ENCODE data around the gene MCM10. TPM values are rescaled to one million over a fixed set of nuclear protein-coding genes. Genes with fewer than 3 reads are reported as not detected.

The MCM10 gene
- polyA plus RNA-seq, 1 experiment = 2.3 TPM

GRCh38 chr10:13195016-13195415 lies 33.7 kb downstream of the MCM10 start:
- no peak for TF ChIP-seq CTCF (IDR thresholded peaks at IDR 0.05; ENCODE audit: insufficient read depth, low read depth, low read length)
- H3K36me3 ChIP-seq (ENCODE audit: control insufficient read depth, insufficient read depth, low read length) = no peaks in the 10 kb centered on the region
- ChIA-PET POLR2A (no interaction called here), CTCF (interaction anchor here (0.6 to 1.4 kb wide), 5 partner anchors 9 to 107 kb away, joined by 3 to 5 read pairs (median 4); no protein-coding TSS in a partner anchor)
- H3K27me3 ChIP-seq (ENCODE audit: control insufficient read depth, insufficient read depth, low read length) = no peaks in the 10 kb centered on the region
- DNase-seq (ENCODE audit: low read depth) = no peak
- no peak overlapping the region for H3K4me3 ChIP-seq (ENCODE audit: low read depth, low read length)

GRCh38 chr10:13201132-13201531 lies 39.8 kb downstream of the MCM10 start:
- CTCF ChIA-PET = no interaction called here
- TF ChIP-seq CTCF (IDR thresholded peaks at IDR 0.05; ENCODE audit: insufficient read depth, low read depth, low read length) = no peak

GRCh38 chr10:13206091-13206490 lies 44.7 kb downstream of the MCM10 start:
- Histone ChIP-seq H3K4me3 (ENCODE audit: low read depth, low read length) (no peak overlapping the region), H3K27me3 (ENCODE audit: control insufficient read depth, insufficient read depth, low read length) (no peaks in the 10 kb centered on the region), H3K36me3 (ENCODE audit: control insufficient read depth, insufficient read depth, low read length) (no peaks in the 10 kb centered on the region; the same call in 1 of the 2 replicates)
- TF ChIP-seq CTCF (IDR thresholded peaks at IDR 0.05; ENCODE audit: insufficient read depth, low read depth, low read length) = no peak
- DNase-seq (ENCODE audit: low read depth) = no peak
- ChIA-PET POLR2A (no interaction called here), CTCF (interaction anchor here (0.6 to 2.5 kb wide), 18 partner anchors 11 to 1020 kb away, joined by 3 to 10 read pairs (median 5); partner anchors contain the start of gene PHYH)

More at GRCh38 chr10:13201132-13201531, 39.8 kb downstream of the MCM10 start:
- no peak for DNase-seq (ENCODE audit: low read depth)
- POLR2A ChIA-PET = no interaction called here
- Histone ChIP-seq H3K27me3 (ENCODE audit: control insufficient read depth, insufficient read depth, low read length) (no peaks in the 10 kb centered on the region), H3K4me3 (ENCODE audit: low read depth, low read length) (no peak overlapping the region), H3K36me3 (ENCODE audit: control insufficient read depth, insufficient read depth, low read length) (no peaks in the 10 kb centered on the region)

DNA sequence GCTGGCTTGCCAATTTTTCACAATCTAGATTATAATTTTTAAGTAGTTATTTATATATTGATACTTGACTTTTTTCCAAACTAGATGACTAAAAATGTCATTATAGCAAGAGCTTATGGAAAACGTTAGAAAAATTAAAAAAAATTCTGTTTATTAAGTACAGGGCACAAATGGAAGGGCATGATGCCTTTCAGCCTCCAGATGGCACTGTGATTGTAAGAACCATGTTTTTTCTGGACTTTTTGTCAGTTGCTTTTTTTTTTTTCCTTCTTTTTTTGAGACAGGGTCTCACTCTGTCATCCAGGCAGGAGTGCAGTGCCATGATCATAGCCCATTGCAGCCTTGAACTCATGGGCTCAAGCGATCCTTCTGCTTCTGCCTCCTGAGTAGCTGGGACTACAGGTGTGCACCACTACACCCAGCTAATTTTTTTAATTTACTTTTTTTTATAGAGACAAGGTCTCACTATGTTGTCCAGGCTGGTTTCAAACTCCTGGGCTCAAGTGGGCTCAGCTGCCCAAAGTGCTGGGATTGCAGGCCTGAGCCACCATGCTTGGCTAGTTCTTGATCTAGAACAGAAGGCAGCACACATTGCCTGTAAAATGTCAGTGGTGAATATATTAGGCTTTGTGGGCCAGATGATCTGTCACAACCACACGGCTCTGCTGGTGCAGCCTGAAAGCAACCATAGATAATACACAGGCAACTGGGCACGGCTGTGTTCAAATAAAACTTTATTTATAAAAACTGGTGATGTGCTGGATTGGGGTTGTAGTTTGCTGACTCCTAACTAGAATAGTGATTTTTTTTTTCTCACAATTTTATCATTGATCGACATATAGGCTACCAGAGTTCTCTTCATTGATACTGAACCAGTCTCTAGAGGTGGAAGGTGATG lies 45.4 kb downstream of the MCM10 start:
- Histone ChIP-seq H3K27me3 (ENCODE audit: control insufficient read depth, insufficient read depth, low read length) (no peaks in the 10 kb centered on the region), H3K36me3 (ENCODE audit: control insufficient read depth, insufficient read depth, low read length) (no peaks in the 10 kb centered on the region; the same call in 1 of the 2 replicates), H3K4me3 (ENCODE audit: low read depth, low read length) (no peak overlapping the region)
- TF ChIP-seq CTCF (IDR thresholded peaks at IDR 0.05; ENCODE audit: insufficient read depth, low read depth, low read length) = peak; percentile 57
- no peak for DNase-seq (ENCODE audit: low read depth)
- CTCF ChIA-PET = interaction anchor here (0.6 to 2.5 kb wide), 19 partner anchors 12 to 1021 kb away, joined by 3 to 10 read pairs (median 5); partner anchors contain the start of genes MCM10 and PHYH
- POLR2A ChIA-PET = no interaction called here

GRCh38 chr10:13213163-13213562 lies 51.8 kb downstream of the MCM10 start:
- no peaks in the 10 kb centered on the region; the same call in 1 of the 2 replicates for H3K36me3 ChIP-seq (ENCODE audit: control insufficient read depth, insufficient read depth, low read length)
- TF ChIP-seq CTCF (IDR thresholded peaks at IDR 0.05; ENCODE audit: insufficient read depth, low read depth, low read length) = no peak
- ChIA-PET CTCF (interaction anchor here (1.4 kb wide), 1 partner anchor 227 kb away, joined by 3 read pairs; no protein-coding TSS in a partner anchor), POLR2A (no interaction called here)
- no peaks in the 10 kb centered on the region; the same call in 1 of the 2 replicates for H3K27me3 ChIP-seq (ENCODE audit: control insufficient read depth, insufficient read depth, low read length)
- H3K4me3 ChIP-seq (ENCODE audit: low read depth, low read length) = no peak overlapping the region
- no peak for DNase-seq (ENCODE audit: low read depth)
